ENCODE data around the gene COL9A3.
A peak's percentile ranks its signal among the peaks of the same experiment; 100 is the strongest.

Gene COL9A3

GRCh38 chr20:62797671-62798532 lies 18.9 kb upstream of the COL9A3 start:
- no peak for DNase-seq

- DNase-seq = no peak
Measured at GRCh38 chr20:62799036-62799435, 17.8 kb upstream of the COL9A3 start.

- no peak for DNase-seq
Measured at GRCh38 chr20:62799459-62799858, 17.4 kb upstream of the COL9A3 start.

DNA sequence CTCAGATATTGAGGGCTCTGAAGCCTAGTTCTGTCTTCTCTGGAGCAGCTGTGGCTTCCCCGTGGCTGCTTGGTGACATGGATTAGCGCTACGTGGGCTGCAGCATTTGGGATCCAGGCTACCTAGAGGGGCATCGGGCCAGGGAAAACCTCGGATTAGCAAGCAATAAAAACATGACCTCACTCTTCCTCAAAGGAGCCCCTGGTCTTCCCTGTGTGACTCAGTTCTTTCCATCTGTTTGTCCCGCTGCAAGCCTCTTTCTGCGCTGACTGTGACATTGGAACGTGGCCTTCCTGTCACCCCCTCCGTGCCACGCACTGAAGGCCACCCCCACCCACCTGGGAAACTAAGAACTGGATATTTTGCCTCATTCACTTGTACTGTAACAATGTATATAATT lies 17.0 kb upstream of the COL9A3 start:
- DNase-seq = no peak

DNA sequence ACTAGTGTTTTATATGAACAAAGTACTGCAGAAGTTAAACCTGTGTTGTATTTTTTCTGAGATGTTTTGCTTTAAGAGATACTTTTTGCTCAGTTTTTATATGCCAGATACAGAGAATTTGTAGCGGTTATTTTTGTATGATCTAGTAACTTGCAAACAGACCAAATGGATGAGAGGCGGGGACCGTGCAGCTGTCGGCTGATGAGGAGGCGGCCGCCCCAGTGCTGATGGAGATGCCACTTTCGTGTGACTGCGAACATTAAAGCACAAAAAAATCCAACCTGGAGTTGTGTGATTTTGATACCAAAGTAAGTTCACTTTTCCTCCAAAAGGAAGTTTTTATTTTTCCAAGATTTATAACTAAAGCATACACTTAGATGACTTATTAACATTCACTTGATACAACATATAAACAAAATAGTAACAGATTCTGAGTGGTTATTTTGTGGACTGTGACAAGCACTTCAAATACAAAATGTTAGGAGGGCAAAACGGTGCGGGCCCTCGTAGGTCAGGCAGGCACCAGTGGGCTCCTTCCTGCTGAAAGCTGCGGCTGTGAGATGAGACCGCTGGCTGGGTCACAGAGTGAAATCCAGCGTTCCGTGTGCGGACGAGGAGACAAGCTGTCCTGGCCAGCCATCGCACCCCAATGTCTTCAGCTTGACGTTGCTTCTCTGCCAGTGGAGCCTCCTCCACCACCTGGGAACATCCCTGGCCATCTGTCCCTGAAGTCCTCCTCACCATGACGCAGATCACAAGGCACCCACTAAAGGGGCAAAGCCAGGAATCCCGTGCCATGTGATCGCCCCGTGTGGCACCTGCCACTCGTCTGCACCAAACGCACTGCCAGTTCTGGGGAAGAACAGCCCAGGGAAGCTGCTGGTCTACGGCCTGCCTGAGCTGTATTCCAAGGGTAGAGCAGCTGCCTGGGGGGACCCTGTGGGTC lies 16.3 kb upstream of the COL9A3 start:
- DNase-seq = no peak

DNA sequence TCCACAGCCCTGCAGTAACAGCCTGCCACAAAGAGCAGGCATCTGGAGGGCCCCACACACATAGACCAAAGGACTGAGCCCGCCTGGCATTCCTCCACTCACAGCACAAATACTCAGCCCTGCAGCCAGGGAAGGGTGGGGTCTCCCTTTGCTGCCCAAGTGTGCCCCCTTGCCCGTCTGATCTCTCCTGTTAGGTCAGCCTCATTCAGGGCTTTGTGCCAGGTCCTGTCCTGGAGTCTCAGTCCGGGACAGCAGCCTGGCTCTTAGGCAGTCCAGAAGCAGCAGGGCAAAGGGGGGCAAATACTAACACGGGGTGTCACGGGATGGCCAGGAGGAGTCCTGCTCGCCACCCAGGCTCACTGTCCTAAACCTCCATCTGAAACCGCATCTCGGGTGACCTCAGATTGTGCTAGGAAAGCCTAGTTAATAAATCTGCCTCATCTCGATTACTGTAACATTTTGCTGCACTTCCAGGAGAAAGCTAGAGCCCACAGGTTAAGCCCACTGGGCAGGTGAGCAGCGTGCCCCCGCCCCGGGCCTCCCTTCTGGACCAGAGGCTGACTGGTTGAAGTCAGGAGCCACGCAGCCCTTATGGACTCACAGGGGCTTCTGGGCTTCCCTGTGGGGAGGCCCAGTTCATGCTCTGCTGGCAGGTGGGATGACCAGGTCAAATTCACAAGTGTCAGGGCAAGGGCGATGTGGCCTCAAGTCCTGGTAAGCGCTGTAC lies 15.4 kb upstream of the COL9A3 start:
- DNase-seq = no peak

- DNase-seq = no peak
Measured at GRCh38 chr20:62802026-62802712, 14.7 kb upstream of the COL9A3 start.

DNA sequence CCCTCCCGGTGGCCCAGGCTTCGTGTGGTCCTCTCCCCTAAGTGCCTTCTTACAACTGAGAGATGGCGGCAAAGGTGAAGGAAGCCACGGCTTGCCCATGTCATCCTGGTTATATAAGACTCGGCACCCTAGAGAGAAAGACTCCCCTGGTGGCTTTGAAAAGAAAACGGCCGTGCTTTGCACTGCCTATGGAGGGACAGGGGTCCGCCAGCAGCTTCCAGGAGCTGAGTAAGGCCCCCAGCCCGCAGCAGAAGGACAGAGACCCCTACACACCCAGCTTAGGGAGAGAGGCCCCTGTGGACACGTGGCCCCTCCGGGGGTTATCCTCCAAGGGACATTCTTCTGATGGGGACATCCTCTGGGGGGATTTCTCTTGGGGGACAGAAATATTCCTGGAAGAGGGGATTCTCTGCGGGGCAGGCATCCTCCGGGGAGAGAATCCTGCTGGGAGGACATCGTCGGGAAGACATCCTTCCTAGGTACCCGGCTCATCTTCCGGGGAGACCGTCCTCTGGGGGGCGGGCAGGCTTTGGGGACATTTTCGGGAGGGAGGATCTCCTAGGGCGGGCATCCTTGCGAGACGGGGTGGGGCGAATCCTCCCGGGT lies 12.7 kb upstream of the COL9A3 start:
- DNase-seq = no peak

- DNase-seq = peak; percentile 78
Measured at GRCh38 chr20:62804627-62805154, 12.2 kb upstream of the COL9A3 start, which contains the start of gene OGFR. TSS of gene OGFR (plus strand) at chr20:62804835. CDS start at chr20:62804860, 25 bp downstream.

DNA sequence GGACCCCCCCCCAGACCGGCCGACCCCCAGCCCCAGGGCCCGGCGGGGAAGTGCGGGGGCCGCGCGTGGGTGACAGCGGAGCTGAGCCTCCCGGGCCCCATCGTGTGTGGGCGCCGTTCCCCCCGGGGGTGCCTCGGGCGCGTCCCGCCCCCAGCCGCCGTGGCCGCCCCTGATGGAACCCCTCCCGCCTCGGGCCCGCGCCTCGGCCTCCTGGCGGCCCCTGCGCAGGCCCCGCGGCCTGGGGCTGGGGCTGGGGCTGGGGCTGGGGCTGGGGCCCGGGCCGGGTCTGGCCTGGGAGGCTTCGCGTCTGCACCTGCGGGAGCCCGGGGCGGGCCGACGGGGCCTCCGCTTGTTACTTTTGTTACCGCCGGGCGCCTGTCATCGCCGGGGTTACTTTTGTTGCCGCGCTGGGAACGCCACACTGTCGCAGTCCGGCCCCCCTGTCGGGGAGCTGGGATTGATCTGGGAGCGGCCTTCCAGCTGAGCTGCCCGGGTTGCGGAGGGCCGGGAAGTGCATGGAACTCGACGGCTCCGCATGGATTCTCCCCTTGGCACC lies 11.6 kb upstream of the COL9A3 start:
- no peak for DNase-seq

GRCh38 chr20:62805711-62806382 lies 11.0 kb upstream of the COL9A3 start:
- no peak for DNase-seq

DNA sequence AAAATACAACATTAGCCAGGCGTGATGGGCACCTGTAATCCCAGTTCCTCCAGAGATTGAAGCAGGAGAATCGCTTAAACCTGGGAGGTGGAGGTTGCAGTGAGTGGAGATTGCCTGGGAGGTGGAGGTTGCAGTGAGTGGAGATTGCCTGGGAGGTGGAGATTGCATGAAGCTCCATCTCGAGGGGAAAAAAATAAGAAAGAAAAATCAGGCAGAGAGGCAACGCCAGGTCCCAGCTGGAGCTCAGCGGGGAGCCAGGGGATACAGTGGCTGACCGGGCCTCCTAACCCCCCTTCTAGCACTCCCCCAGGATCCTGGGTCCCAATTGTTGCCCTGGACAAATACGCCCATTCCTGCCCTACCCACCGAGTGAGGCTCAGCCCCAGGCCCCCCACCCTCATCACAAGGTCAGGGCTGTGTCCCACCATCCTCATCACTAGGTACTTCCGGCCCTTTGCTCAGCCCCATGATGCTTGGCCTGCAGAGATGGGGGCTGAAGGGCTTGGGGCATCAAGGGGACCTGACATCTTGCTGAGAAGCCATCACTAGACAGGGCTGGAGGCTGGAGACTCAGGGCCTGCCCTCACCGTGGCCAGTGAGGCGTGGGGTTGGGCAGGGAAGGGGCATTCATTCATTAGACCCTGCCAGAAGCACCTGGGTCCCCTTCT lies 10.3 kb upstream of the COL9A3 start:
- no peak for DNase-seq

DNA sequence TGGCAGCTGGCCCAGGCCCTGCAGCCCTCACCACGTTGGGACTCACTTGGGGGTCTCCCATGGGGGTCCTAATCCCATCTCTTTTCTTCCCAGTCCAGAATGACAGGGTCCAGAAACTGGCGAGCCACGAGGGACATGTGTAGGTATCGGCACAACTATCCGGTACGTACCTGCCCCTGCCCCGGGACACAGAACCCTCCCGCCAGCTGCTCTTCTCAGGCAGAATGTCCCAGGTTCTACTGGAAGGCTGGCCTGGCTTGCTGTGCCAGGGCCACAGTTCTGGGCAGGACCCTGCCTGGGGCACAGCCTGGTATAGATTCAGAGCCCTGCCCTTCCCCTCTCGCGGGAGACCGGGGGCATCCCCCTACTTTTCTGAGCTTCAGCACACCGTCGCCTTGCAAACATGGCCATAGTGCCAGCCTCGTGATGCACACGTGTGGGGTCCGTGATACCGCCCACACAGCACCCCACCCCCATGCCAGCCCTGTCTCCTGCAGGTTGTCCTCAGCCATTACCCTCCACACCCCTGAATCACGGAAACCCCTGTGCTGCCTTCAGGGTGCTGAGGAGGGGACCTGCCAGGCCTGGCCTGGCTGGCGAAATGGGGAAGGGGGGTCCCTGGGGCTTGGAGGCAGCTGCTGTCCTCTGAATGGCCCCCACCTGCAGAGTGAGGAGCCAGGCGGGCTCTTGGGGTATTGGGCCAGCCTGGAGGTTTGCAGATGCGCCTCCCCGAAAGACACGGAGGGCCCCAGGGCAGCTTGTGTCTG lies 9.2 kb upstream of the COL9A3 start:
- no peak for DNase-seq

DNA sequence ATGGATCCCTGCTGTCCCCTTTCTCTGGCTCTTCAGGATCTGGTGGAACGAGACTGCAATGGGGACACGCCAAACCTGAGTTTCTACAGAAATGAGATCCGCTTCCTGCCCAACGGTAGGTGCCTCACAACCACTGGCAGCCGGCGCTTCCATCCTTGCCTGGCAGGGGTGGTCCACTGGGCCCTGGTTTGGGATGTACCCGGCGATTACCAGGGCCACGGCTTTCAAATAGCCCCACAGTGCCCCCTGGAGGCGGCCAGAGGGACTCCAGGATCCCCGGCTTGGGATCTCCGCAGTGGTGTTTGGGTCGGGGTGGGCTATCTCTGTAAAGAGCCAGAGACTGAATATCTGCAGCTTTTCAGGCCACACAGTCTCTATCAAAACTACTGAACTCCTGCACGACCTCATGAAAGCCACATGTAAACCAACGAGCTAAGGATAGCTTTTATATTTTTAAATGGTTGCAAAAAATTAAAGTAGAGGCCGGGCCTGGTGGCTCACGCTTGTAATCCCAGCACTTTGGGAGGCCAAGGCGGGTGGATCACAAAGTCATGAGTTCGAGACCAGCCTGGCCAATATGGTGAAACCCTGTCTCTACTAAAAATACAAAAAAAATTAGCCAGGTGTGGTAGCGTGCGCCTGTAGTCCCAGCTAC lies 8.5 kb upstream of the COL9A3 start:
- DNase-seq = peak; percentile 80

DNA sequence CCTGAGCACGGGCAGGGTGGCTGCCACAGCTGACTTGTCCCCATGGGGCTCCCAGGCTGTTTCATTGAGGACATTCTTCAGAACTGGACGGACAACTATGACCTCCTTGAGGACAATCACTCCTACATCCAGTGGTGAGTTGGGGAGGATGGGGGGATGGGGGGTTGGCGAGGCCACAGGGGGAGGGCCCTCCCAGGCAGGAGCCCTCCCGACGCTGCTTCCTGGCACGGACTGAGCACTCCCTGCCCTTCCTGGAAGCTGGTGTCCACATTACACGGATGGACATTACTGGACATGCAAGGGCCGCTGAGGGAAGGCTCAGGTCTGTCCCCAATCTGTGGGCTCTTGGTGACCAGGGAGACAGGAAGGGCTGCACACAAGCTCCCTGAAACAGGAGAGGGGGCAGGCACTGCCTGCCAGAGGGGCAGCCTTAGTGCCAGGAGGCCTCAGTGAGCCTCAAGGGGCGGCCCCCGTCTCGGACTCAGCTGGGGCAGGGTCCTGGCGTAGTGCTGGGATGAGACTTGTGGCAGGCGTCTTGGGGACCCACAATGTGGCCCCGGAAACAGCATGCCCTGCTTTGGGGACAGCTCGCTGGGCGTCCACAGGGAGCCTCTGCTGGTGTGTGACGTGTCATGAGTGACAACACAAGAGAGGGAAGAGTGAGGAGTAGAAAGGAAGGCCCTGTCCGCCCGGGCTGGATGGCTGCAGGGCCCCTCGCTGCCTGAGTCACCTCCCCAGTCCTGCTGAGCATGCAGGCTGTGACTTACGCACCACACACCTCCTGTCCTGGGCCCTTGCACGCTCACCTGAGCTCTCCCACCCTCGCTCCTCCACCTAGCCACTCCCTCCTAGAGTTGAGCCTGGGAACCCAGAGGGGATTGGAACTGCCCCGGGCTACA lies 7.1 kb upstream of the COL9A3 start:
- DNase-seq = no peak

- DNase-seq = no peak
Measured at GRCh38 chr20:62811320-62811719, 5.5 kb upstream of the COL9A3 start.

DNA sequence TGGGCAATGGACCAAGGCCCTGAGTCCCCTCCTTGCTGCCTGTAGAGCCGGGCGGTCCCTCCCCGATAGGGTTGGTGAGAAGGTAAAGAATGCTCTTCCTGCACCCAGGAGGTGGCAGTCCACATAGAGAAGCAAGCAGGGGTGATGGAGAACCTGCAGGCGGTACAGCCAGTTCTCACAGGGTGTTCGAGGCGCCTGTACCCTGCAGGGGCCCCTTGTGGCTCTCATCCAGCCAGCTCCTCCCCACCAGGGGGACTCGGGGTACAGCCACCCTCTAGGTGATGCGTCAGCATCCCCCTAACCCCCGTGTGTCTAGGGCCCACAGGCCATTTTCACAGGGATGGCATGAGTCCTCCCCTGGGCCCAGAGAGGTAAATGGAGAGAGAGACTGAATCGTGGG lies 5.1 kb upstream of the COL9A3 start:
- no peak for DNase-seq
